SK-N-SH treated with all-trans-retinoic acid at 6 μM for 48 hours (cell line): ENCODE measurements around the gene PEBP1.

Source experiments
- ATAC-seq: fragments of 200-7000 bp; cut with Tn5 transposase; 3 replicates; pipeline ENCODE4 v1.9.1; 2020; ENCODE audit warnings: mild to moderate bottlenecking, moderate library complexity
- ARNTL ChIP-seq: fragments of 450-650 bp; formaldehyde crosslinking; IDR thresholded peaks from 2 replicates; pipeline ENCODE4 v1.5.0; 2020; ENCODE audit warnings: low read depth, mild to moderate bottlenecking, moderate library complexity, borderline replicate concordance
- CREB5 ChIP-seq: fragments of 250-450 bp; sonication (Bioruptor Pico); IDR thresholded peaks from 2 replicates; pipeline ENCODE4 v1.5.1; 2020; ENCODE audit warnings: low read depth, mild to moderate bottlenecking, moderate library complexity
- CSDC2 ChIP-seq: fragments of 250-450 bp; sonication (Bioruptor Pico); IDR thresholded peaks from 2 replicates; pipeline ENCODE4 v1.5.0; 2020; ENCODE audit warnings: mild to moderate bottlenecking, moderate library complexity
- ESRRG ChIP-seq: fragments of 250-450 bp; sonication (Bioruptor Pico); IDR thresholded peaks from 2 replicates; pipeline ENCODE4 v1.6.1; 2021; ENCODE audit warnings: mild to moderate bottlenecking
- ISL1 ChIP-seq: fragments of 250-450 bp; sonication (Bioruptor Pico); IDR thresholded peaks from 2 replicates; pipeline ENCODE4 v2.1.2; 2022; ENCODE audit warnings: mild to moderate bottlenecking, moderate library complexity
- OSR1 ChIP-seq: fragments of 250-450 bp; sonication (Bioruptor Pico); IDR thresholded peaks from 2 replicates; pipeline ENCODE4 v1.8.0; 2022; ENCODE audit warnings: moderate library complexity, mild to moderate bottlenecking, inconsistent platforms
- POU6F1 ChIP-seq: fragments of 250-450 bp; sonication (Bioruptor Pico); IDR thresholded peaks from 2 replicates; pipeline ENCODE4 v1.8.0; 2021; ENCODE audit warnings: low read depth, mild to moderate bottlenecking, moderate library complexity, borderline replicate concordance
- PPARA ChIP-seq: fragments of 250-450 bp; sonication (Bioruptor Pico); IDR thresholded peaks from 2 replicates; pipeline ENCODE4 v1.5.0; 2020; ENCODE audit warnings: mild to moderate bottlenecking, borderline replicate concordance
- RARB ChIP-seq: fragments of 250-450 bp; sonication (Bioruptor Pico); IDR thresholded peaks from 2 replicates; pipeline ENCODE4 v1.8.0; 2021; ENCODE audit warnings: mild to moderate bottlenecking, moderate library complexity
- SNAI2 ChIP-seq: fragments of 250-450 bp; sonication (Bioruptor Pico); IDR thresholded peaks from 2 replicates; pipeline ENCODE4 v1.5.0; 2020; ENCODE audit warnings: mild to moderate bottlenecking, moderate library complexity
- TCF4 ChIP-seq: fragments of 250-450 bp; sonication (Bioruptor Pico); IDR thresholded peaks from 2 replicates; pipeline ENCODE4 v1.8.0; 2021; ENCODE audit warnings: mild to moderate bottlenecking, moderate library complexity, borderline replicate concordance
- TOX ChIP-seq: fragments of 250-450 bp; sonication (Bioruptor Pico); IDR thresholded peaks from 2 replicates; pipeline ENCODE4 v1.8.0; 2021; ENCODE audit warnings: mild to moderate bottlenecking, moderate library complexity, borderline replicate concordance
- ZC3H10 ChIP-seq: fragments of 250-450 bp; sonication (Bioruptor Pico); IDR thresholded peaks from 2 replicates; pipeline ENCODE4 v1.5.1; 2021; ENCODE audit warnings: mild to moderate bottlenecking, moderate library complexity
- ZFP3 ChIP-seq: fragments of 250-450 bp; sonication (Bioruptor Pico); IDR thresholded peaks from 2 replicates; pipeline ENCODE4 v1.5.0; 2020; ENCODE audit warnings: mild to moderate bottlenecking, moderate library complexity
- ZFP30 ChIP-seq: fragments of 450-650 bp; formaldehyde crosslinking; IDR thresholded peaks from 2 replicates; pipeline ENCODE4 v1.5.0; 2022; ENCODE audit warnings: mild to moderate bottlenecking, moderate library complexity
- ZNF565 ChIP-seq: fragments of 450-650 bp; formaldehyde crosslinking; conservative IDR thresholded peaks from 2 replicates; pipeline ENCODE4 v1.5.0; 2020; ENCODE audit warnings: low read depth, mild to moderate bottlenecking, moderate library complexity
- ZNF70 ChIP-seq: fragments of 450-650 bp; formaldehyde crosslinking; IDR thresholded peaks from 2 replicates; pipeline ENCODE4 v1.5.0; 2020; ENCODE audit warnings: mild to moderate bottlenecking, moderate library complexity
- ZNF8 ChIP-seq: fragments of 450-650 bp; formaldehyde crosslinking; IDR thresholded peaks from 2 replicates; pipeline ENCODE4 v1.5.0; 2020; ENCODE audit warnings: mild to moderate bottlenecking, moderate library complexity
- TF ChIP-seq, protein P1 (sequence below): fragments of 250-450 bp; sonication (Bioruptor Pico); IDR thresholded peaks from 2 replicates; pipeline ENCODE4 v1.5.0; 2020; ENCODE audit warnings: mild to moderate bottlenecking, moderate library complexity
- TF ChIP-seq, protein P2 (sequence below): fragments of 250-450 bp; sonication (Bioruptor Pico); IDR thresholded peaks from 2 replicates; pipeline ENCODE4 v1.5.1; 2021; ENCODE audit warnings: mild to moderate bottlenecking, moderate library complexity

PEBP1 gene

DNA sequence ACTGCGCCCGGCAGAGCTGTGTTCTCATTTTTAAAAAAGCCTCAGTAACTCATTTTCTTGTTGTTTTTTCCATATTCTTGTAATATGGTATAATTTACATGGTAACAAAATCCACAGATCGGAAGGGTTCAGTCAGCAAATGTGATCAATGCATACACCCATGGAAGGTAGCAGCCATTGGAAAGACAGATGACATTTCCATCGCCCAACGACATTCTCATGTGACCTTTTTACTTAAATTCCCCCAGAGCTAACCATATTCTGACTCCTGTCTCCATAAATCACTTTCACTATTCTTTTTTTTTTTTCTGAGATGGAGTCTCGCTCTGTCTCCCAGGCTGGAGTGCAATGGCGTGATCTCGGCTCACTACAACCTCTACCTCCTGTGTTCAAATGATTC is 4.9 kb downstream of the PEBP1 start:
- ATAC-seq = no peak
- no peak for TF ChIP-seq RARB (CRISPR knock-in tag)
- TF ChIP-seq ZFP3 = no peak
- no peak for TF ChIP-seq ESRRG

DNA sequence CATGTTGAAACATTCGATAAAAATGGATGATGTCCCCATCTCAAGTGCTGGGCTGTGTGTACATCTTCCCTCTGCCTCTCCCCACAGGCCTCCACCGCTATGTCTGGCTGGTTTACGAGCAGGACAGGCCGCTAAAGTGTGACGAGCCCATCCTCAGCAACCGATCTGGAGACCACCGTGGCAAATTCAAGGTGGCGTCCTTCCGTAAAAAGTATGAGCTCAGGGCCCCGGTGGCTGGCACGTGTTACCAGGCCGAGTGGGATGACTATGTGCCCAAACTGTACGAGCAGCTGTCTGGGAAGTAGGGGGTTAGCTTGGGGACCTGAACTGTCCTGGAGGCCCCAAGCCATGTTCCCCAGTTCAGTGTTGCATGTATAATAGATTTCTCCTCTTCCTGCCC is 8.6 kb downstream of the PEBP1 start:
- ATAC-seq = no peak
- TF ChIP-seq TCF4 (CRISPR knock-in tag) (no peak), ARNTL (no peak), ZNF565 (no peak), CSDC2 (CRISPR knock-in tag) (no peak), RARB (CRISPR knock-in tag) (no peak), ZFP30 (no peak), ZNF70 (CRISPR knock-in tag) (no peak), ZFP3 (no peak), OSR1 (CRISPR knock-in tag) (no peak)
- TF ChIP-seq, protein P1, sequence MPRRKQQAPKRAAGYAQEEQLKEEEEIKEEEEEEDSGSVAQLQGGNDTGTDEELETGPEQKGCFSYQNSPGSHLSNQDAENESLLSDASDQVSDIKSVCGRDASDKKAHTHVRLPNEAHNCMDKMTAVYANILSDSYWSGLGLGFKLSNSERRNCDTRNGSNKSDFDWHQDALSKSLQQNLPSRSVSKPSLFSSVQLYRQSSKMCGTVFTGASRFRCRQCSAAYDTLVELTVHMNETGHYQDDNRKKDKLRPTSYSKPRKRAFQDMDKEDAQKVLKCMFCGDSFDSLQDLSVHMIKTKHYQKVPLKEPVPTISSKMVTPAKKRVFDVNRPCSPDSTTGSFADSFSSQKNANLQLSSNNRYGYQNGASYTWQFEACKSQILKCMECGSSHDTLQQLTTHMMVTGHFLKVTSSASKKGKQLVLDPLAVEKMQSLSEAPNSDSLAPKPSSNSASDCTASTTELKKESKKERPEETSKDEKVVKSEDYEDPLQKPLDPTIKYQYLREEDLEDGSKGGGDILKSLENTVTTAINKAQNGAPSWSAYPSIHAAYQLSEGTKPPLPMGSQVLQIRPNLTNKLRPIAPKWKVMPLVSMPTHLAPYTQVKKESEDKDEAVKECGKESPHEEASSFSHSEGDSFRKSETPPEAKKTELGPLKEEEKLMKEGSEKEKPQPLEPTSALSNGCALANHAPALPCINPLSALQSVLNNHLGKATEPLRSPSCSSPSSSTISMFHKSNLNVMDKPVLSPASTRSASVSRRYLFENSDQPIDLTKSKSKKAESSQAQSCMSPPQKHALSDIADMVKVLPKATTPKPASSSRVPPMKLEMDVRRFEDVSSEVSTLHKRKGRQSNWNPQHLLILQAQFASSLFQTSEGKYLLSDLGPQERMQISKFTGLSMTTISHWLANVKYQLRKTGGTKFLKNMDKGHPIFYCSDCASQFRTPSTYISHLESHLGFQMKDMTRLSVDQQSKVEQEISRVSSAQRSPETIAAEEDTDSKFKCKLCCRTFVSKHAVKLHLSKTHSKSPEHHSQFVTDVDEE (CRISPR knock-in tag) = no peak

DNA sequence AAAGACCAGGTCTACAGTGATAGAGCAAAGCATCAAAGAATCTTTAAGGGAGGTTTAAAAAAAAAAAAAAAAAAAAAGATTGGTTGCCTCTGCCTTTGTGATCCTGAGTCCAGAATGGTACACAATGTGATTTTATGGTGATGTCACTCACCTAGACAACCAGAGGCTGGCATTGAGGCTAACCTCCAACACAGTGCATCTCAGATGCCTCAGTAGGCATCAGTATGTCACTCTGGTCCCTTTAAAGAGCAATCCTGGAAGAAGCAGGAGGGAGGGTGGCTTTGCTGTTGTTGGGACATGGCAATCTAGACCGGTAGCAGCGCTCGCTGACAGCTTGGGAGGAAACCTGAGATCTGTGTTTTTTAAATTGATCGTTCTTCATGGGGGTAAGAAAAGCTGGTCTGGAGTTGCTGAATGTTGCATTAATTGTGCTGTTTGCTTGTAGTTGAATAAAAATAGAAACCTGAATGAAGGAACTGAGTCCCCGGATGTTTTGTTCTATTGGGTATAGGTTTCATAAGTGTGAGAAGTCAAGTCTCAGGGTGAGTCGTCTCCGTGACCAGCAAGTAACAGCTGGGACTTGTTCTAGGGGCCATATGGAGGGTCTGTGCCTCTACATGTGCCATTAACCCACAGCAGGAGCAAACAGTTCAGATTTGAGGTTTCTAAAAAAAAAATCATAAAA is 9.3 kb downstream of the PEBP1 start:
- ATAC-seq = no peak; the same call in 2 of the 3 replicates
- no peak for TF ChIP-seq ISL1 (CRISPR knock-in tag)
- TF ChIP-seq PPARA (CRISPR knock-in tag) = no peak
- no peak for TF ChIP-seq ZNF70 (CRISPR knock-in tag)
- no peak for TF ChIP-seq CSDC2 (CRISPR knock-in tag)
- TF ChIP-seq TCF4 (CRISPR knock-in tag) = no peak
- TF ChIP-seq, protein P2, sequence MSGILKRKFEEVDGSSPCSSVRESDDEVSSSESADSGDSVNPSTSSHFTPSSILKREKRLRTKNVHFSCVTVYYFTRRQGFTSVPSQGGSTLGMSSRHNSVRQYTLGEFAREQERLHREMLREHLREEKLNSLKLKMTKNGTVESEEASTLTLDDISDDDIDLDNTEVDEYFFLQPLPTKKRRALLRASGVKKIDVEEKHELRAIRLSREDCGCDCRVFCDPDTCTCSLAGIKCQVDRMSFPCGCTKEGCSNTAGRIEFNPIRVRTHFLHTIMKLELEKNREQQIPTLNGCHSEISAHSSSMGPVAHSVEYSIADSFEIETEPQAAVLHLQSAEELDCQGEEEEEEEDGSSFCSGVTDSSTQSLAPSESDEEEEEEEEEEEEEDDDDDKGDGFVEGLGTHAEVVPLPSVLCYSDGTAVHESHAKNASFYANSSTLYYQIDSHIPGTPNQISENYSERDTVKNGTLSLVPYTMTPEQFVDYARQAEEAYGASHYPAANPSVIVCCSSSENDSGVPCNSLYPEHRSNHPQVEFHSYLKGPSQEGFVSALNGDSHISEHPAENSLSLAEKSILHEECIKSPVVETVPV (CRISPR knock-in tag) = no peak
- no peak for TF ChIP-seq ZC3H10 (CRISPR knock-in tag)
- no peak for TF ChIP-seq CREB5 (CRISPR knock-in tag)
- TF ChIP-seq, protein P1 (CRISPR knock-in tag) = no peak
- TF ChIP-seq RARB (CRISPR knock-in tag) = no peak
- no peak for TF ChIP-seq OSR1 (CRISPR knock-in tag)
- no peak for TF ChIP-seq ZNF8 (CRISPR knock-in tag)
- no peak for TF ChIP-seq ZFP3
- no peak for TF ChIP-seq ARNTL
- TF ChIP-seq ESRRG = no peak

DNA sequence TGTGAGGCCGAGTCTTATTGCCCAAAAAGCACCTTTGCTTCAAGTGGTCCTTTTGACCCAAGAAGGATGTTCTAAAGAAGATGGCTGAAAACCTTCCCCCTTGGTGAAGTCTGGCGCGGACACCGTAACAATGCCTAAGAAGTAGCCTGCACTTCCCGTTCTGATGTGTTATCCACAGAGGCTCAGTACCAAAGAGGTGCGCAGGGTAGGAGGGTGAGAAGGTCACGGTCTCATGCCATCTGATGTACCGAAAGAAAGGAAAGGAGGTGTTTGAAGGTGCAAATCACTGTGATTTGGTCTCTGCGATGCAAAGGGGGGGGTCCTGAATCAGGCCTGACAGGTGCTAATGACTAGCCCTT is 9.9 kb downstream of the PEBP1 start:
- ATAC-seq = no peak
- no peak for TF ChIP-seq ISL1 (CRISPR knock-in tag)
- no peak for TF ChIP-seq RARB (CRISPR knock-in tag)
- TF ChIP-seq TOX (CRISPR knock-in tag) = no peak
- no peak for TF ChIP-seq CSDC2 (CRISPR knock-in tag)
- TF ChIP-seq SNAI2 (CRISPR knock-in tag) = no peak
- no peak for TF ChIP-seq POU6F1 (CRISPR knock-in tag)
- TF ChIP-seq, protein P1 (CRISPR knock-in tag) = no peak
- TF ChIP-seq ARNTL = no peak
- TF ChIP-seq CREB5 (CRISPR knock-in tag) = no peak
- TF ChIP-seq ZNF8 (CRISPR knock-in tag) = no peak
